NK-92 (cell line): ENCODE results near the gene INSYN1.
"Not testable (repeated sequence)": the region's sequence is repeated elsewhere in the genome, so short reads cannot be mapped to it uniquely, and the experiment has no call there.

Experiments
- DNase-seq: peaks from one replicate; lab custom pipeline; 2025; ENCODE audit not compliant: unreplicated experiment; lab: John Stamatoyannopoulos, UW

INSYN1 gene

GRCh38 chr15:73715417-73715816 is 37.7 kb downstream of the INSYN1 start:
- no peak for DNase-seq

- no peak for DNase-seq
Observed at GRCh38 chr15:73714695-73715301, 38.4 kb downstream of the INSYN1 start.

GRCh38 chr15:73712107-73712506 is 41.0 kb downstream of the INSYN1 start:
- no peak for DNase-seq

GRCh38 chr15:73711526-73711925 is 41.6 kb downstream of the INSYN1 start:
- no peak for DNase-seq

- no peak for DNase-seq
Observed at GRCh38 chr15:73710321-73710720, 42.8 kb downstream of the INSYN1 start.

- no peak for DNase-seq
Observed at GRCh38 chr15:73709686-73710085, 43.5 kb downstream of the INSYN1 start.

- no peak for DNase-seq
Observed at GRCh38 chr15:73709241-73709640, 43.9 kb downstream of the INSYN1 start.

- no peak for DNase-seq
Observed at GRCh38 chr15:73708691-73709090, 44.5 kb downstream of the INSYN1 start.

- DNase-seq: no peak
Observed at GRCh38 chr15:73704869-73705645, 48.1 kb downstream of the INSYN1 start.

- DNase-seq: not testable (repeated sequence)
Observed at GRCh38 chr15:73704142-73704868, 48.8 kb downstream of the INSYN1 start.

GRCh38 chr15:73703601-73704000 is 49.5 kb downstream of the INSYN1 start:
- not testable (repeated sequence) for DNase-seq

- not testable (repeated sequence) for DNase-seq
Observed at GRCh38 chr15:73702311-73703239, 50.6 kb downstream of the INSYN1 start.

- no peak for DNase-seq
Observed at GRCh38 chr15:73700041-73700842, 52.9 kb downstream of the INSYN1 start.

GRCh38 chr15:73699249-73700040 is 53.7 kb downstream of the INSYN1 start:
- no peak for DNase-seq

- DNase-seq: no peak
Observed at GRCh38 chr15:73697033-73697467, 56.1 kb downstream of the INSYN1 start.

- DNase-seq: no peak
Observed at GRCh38 chr15:73696641-73697001, 56.5 kb downstream of the INSYN1 start.

GRCh38 chr15:73695773-73696640 is 57.1 kb downstream of the INSYN1 start:
- DNase-seq: no peak

GRCh38 chr15:73694419-73694818 is 58.7 kb downstream of the INSYN1 start:
- DNase-seq: no peak
